ENCODE data around the gene TMEM176A. TPM values are rescaled to one million over a fixed set of nuclear protein-coding genes. Genes with fewer than 3 reads are reported as not detected.

Gene TMEM176A
- total RNA-seq, 2 donors from 2014 or later = 7.6 to 27.5 TPM

DNA sequence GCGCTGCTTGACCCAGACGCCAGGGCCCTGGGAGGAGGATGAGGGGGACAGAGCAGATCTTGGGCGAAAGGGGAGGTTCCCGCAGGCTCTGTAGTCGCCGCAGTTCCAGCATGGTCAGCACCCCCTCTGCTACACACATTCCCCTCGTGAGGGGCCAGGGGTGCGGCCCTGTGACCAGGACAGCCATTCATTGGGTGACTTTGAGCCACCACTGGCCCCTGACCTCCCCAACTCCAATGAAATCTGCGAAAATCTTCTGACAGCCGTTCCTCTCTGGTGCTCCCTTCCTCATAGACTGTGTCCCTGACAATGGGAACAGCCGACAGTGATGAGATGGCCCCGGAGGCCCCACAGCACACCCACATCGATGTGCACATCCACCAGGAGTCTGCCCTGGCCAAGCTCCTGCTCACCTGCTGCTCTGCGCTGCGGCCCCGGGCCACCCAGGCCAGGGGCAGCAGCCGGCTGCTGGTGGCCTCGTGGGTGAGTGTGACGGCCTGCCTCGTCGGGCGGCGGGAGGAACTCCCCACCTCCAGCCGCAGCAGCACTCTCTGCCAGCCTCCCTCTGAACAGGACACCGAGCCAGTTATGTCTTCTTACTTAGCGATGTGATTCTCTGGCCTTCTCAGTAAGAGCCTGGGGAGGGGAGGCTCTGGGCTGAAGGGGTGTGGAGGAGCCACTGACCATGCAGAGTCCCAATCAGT, 825 bp downstream of the TMEM176A start:
- ATAC-seq = no peak
- Histone ChIP-seq H3K4me1 (peaks cover 13% of the 10 kb centered on the region), H3K36me3 (replicated peaks in 1 of 2; ENCODE audit: insufficient read depth in 1 of 2, low read depth in 2 of 2) (no peaks in the 10 kb centered on the region), H3K27me3 (peaks cover 0 to 9% of the 10 kb centered on the region in 2 donors), H3K9me3 (peaks cover 0 to 9% (median 0%) of the 10 kb centered on the region in 3 donors), H3K27ac (peak overlapping the region in 1 of 4 donors; percentile 31), H3K4me3 (peak overlapping the region in 1 of 2 donors; percentile 53)
- 33 to 42% methylated on average over 12 to 26 of the region's 26 CpGs for WGBS, 2 donors
- DNase-seq = no peak
- intact Hi-C loops (cut with DNase I) = no loop called here
- TF ChIP-seq, protein P1, sequence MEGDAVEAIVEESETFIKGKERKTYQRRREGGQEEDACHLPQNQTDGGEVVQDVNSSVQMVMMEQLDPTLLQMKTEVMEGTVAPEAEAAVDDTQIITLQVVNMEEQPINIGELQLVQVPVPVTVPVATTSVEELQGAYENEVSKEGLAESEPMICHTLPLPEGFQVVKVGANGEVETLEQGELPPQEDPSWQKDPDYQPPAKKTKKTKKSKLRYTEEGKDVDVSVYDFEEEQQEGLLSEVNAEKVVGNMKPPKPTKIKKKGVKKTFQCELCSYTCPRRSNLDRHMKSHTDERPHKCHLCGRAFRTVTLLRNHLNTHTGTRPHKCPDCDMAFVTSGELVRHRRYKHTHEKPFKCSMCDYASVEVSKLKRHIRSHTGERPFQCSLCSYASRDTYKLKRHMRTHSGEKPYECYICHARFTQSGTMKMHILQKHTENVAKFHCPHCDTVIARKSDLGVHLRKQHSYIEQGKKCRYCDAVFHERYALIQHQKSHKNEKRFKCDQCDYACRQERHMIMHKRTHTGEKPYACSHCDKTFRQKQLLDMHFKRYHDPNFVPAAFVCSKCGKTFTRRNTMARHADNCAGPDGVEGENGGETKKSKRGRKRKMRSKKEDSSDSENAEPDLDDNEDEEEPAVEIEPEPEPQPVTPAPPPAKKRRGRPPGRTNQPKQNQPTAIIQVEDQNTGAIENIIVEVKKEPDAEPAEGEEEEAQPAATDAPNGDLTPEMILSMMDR (IDR thresholded peaks at IDR 0.05) = no peak
- TF ChIP-seq POLR2A (IDR thresholded peaks at IDR 0.05) = no peak

GRCh38 chr7:150801946-150802771, 1.6 kb downstream of the TMEM176A start:
- H3K4me1 ChIP-seq = peaks cover 13% of the 10 kb centered on the region
- no peak for TF ChIP-seq POLR2A (IDR thresholded peaks at IDR 0.05)
- TF ChIP-seq, protein P1 (IDR thresholded peaks at IDR 0.05) = no peak
- no peak overlapping the region for H3K27ac ChIP-seq
- H3K4me3 ChIP-seq = no peak overlapping the region
- WGBS, 2 donors = 88 to 92% methylated on average over 12 of the region's 12 CpGs
- H3K27me3 ChIP-seq = peaks cover 0 to 9% of the 10 kb centered on the region in 2 donors
- DNase-seq (no peak), ATAC-seq (no peak)
- no peaks in the 10 kb centered on the region for H3K36me3 ChIP-seq (replicated peaks in 1 of 2; ENCODE audit: insufficient read depth in 1 of 2, low read depth in 2 of 2)
- peaks cover 0 to 9% (median 0%) of the 10 kb centered on the region in 3 donors for H3K9me3 ChIP-seq
- intact Hi-C loops (cut with DNase I) = no loop called here

- Histone ChIP-seq H3K4me3 (no peak overlapping the region), H3K27ac (no peak overlapping the region), H3K9me3 (peaks cover 0 to 9% (median 0%) of the 10 kb centered on the region in 3 donors), H3K36me3 (replicated peaks in 1 of 2; ENCODE audit: insufficient read depth in 1 of 2, low read depth in 2 of 2) (no peaks in the 10 kb centered on the region), H3K4me1 (peaks cover 13% of the 10 kb centered on the region), H3K27me3 (peaks cover 0 to 9% of the 10 kb centered on the region in 2 donors)
- TF ChIP-seq, protein P1 (IDR thresholded peaks at IDR 0.05) = no peak
- TF ChIP-seq POLR2A (IDR thresholded peaks at IDR 0.05) = no peak
- ATAC-seq (no peak), DNase-seq (no peak)
- 67 to 82% methylated on average over 8 to 10 of the region's 10 CpGs for WGBS, 2 donors
- intact Hi-C loops (cut with DNase I) = no loop called here
Observed at GRCh38 chr7:150803161-150803860, 2.7 kb downstream of the TMEM176A start.

GRCh38 chr7:150804802-150805201, 4.2 kb downstream of the TMEM176A start:
- Histone ChIP-seq H3K9me3 (peaks cover 0 to 9% (median 0%) of the 10 kb centered on the region in 3 donors), H3K4me3 (no peak overlapping the region), H3K36me3 (replicated peaks in 1 of 2; ENCODE audit: insufficient read depth in 1 of 2, low read depth in 2 of 2) (no peaks in the 10 kb centered on the region), H3K27ac (no peak overlapping the region), H3K27me3 (peaks cover 0 to 7% of the 10 kb centered on the region in 2 donors), H3K4me1 (peaks cover 12% of the 10 kb centered on the region)
- DNase-seq (no peak), ATAC-seq (no peak)
- TF ChIP-seq POLR2A (IDR thresholded peaks at IDR 0.05) = no peak
- TF ChIP-seq, protein P1 (IDR thresholded peaks at IDR 0.05) = no peak
- intact Hi-C loops (cut with DNase I) = no loop called here
- WGBS, 2 donors = 78 to 84% methylated on average over 5 of the region's 5 CpGs

All from body of pancreas (tissue), 4 donors.